Measurements from ENCODE around the gene BNIP3.

DNA sequence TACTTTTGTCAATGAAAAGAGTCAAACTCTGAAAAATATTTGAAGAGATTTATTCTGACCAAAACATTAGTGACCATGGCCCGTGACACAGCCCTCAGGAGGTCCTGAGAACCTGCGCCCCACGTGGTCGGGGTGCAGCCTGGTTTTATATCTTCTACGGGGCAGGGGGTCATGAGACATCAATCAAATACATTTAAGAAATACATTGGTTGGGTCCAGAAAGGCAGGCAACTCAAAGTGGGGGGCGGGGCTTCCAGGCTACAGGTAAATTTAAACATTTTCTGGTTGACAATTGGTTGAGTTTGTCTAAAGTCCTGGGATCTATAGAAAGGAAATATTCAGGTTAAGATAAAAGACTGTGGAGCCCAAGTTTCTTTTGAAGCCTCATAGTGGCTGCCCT is 34.8 kb upstream of the BNIP3 start:
- TF ChIP-seq CTCF (IDR thresholded peaks at IDR 0.05) (no peak), EP300 (IDR thresholded peaks at IDR 0.05) (no peak), POLR2A (IDR thresholded peaks at IDR 0.05) (no peak)

Measured in tibial nerve (tissue), 4 donors.